HUES48 (cell line): ENCODE data around the gene EAF2.

Source experiments
- H3K27ac ChIP-seq: one replicate; pipeline ENCODE4 v1.7.0; 2013; ENCODE audit warnings: low read depth, low read length, inconsistent platforms
- H3K27me3 ChIP-seq: 2 replicates; pipeline ENCODE4 v1.6.1; 2013; ENCODE audit warnings: mild to moderate bottlenecking, low read length; ENCODE audit not compliant: control insufficient read depth, insufficient read depth
- H3K36me3 ChIP-seq: 2 replicates; pipeline ENCODE4 v1.6.1; 2013; ENCODE audit warnings: low read length; ENCODE audit not compliant: control insufficient read depth, insufficient read depth
- H3K4me1 ChIP-seq: 2 replicates; pipeline ENCODE4 v1.6.1; 2013; ENCODE audit warnings: mild to moderate bottlenecking, low read length; ENCODE audit not compliant: control insufficient read depth, insufficient read depth
- H3K4me3 ChIP-seq: 2 replicates; pipeline ENCODE4 v1.5.1; 2013; ENCODE audit warnings: mild to moderate bottlenecking, low read depth, low read length
- H3K9ac ChIP-seq: 2 replicates; pipeline ENCODE4 v1.6.1; 2013; ENCODE audit warnings: mild to moderate bottlenecking, low read depth, low read length, moderate library complexity
- H3K9me3 ChIP-seq: 2 replicates; pipeline ENCODE4 v1.6.1; 2013; ENCODE audit warnings: low read length; ENCODE audit not compliant: control insufficient read depth, insufficient read depth

EAF2 gene

DNA sequence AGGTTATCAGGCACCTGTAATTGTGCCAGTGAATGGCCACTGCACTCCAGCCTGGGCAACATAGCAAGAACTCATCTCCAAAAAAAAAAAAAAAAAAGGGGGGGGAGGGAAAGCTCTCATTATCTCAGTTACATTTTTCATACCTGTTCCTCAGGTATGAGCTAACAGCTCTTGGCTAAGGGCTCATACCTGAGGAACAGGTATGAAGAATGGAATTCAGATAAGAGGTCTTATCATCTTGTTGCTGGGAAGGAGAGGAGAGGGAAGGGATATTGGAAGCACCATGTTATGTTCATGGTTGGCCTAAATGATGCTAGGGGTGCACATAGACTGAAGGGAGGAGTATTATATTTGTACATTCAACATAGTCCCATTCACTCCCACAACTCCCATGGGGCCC is 61.8 kb downstream of the EAF2 start:
- Histone ChIP-seq H3K9me3 (no peaks in the 10 kb centered on the region), H3K27me3 (no peaks in the 10 kb centered on the region), H3K27ac (no peak overlapping the region), H3K9ac (no peak overlapping the region), H3K4me1 (peaks cover 30% of the 10 kb centered on the region), H3K36me3 (no peaks in the 10 kb centered on the region), H3K4me3 (no peak overlapping the region)

GRCh38 chr3:121897296-121897695 is 62.3 kb downstream of the EAF2 start:
- no peaks in the 10 kb centered on the region for H3K9me3 ChIP-seq
- no peak overlapping the region for H3K9ac ChIP-seq
- H3K4me1 ChIP-seq, result peaks cover 30% of the 10 kb centered on the region
- H3K27me3 ChIP-seq, result no peaks in the 10 kb centered on the region
- H3K27ac ChIP-seq, result no peak overlapping the region
- no peaks in the 10 kb centered on the region for H3K36me3 ChIP-seq
- H3K4me3 ChIP-seq, result no peak overlapping the region

- Histone ChIP-seq H3K27ac (no peak overlapping the region), H3K36me3 (no peaks in the 10 kb centered on the region), H3K9ac (no peak overlapping the region), H3K4me3 (no peak overlapping the region), H3K9me3 (peaks cover 2% of the 10 kb centered on the region), H3K27me3 (no peaks in the 10 kb centered on the region), H3K4me1 (peaks cover 11% of the 10 kb centered on the region; the same call in 1 of the 2 replicates)
These were observed 78.4 kb downstream of the EAF2 start for GRCh38 chr3:121913305-121913990.

- H3K27ac ChIP-seq, result no peak overlapping the region
- H3K9me3 ChIP-seq, result no peaks in the 10 kb centered on the region
- H3K4me3 ChIP-seq, result no peak overlapping the region
- no peak overlapping the region for H3K9ac ChIP-seq
- H3K27me3 ChIP-seq, result no peaks in the 10 kb centered on the region
- H3K4me1 ChIP-seq, result peaks cover 11% of the 10 kb centered on the region; the same call in 1 of the 2 replicates
- no peaks in the 10 kb centered on the region for H3K36me3 ChIP-seq
These were observed 79.3 kb downstream of the EAF2 start for GRCh38 chr3:121914081-121914998.

- Histone ChIP-seq H3K4me1 (peaks cover 11% of the 10 kb centered on the region; the same call in 1 of the 2 replicates), H3K9ac (no peak overlapping the region), H3K36me3 (no peaks in the 10 kb centered on the region), H3K27ac (no peak overlapping the region), H3K27me3 (no peaks in the 10 kb centered on the region), H3K4me3 (no peak overlapping the region), H3K9me3 (no peaks in the 10 kb centered on the region)
These were observed 81.2 kb downstream of the EAF2 start for GRCh38 chr3:121916189-121916588.

- peaks cover 10% of the 10 kb centered on the region; the same call in 1 of the 2 replicates for H3K4me1 ChIP-seq
- no peak overlapping the region for H3K4me3 ChIP-seq
- no peaks in the 10 kb centered on the region for H3K27me3 ChIP-seq
- H3K9ac ChIP-seq, result no peak overlapping the region
- no peaks in the 10 kb centered on the region for H3K9me3 ChIP-seq
- no peaks in the 10 kb centered on the region for H3K36me3 ChIP-seq
- H3K27ac ChIP-seq, result no peak overlapping the region
These were observed 83.9 kb downstream of the EAF2 start for GRCh38 chr3:121918779-121919483.

- Histone ChIP-seq H3K27ac (peak overlapping the region; percentile 53), H3K36me3 (no peaks in the 10 kb centered on the region), H3K4me3 (no peak overlapping the region), H3K9me3 (no peaks in the 10 kb centered on the region), H3K4me1 (0 out of 2 replicates have a peak, but pooled peaks cover 3% of the 10 kb centered on the region), H3K9ac (no peak overlapping the region), H3K27me3 (no peaks in the 10 kb centered on the region)
These were observed 89.7 kb downstream of the EAF2 start for GRCh38 chr3:121924734-121925133.

- H3K36me3 ChIP-seq, result no peaks in the 10 kb centered on the region
- no peak overlapping the region for H3K4me3 ChIP-seq
- H3K9ac ChIP-seq, result no peak overlapping the region
- no peaks in the 10 kb centered on the region for H3K9me3 ChIP-seq
- H3K27ac ChIP-seq, result no peak overlapping the region
- 0 out of 2 replicates have a peak, but pooled peaks cover 3% of the 10 kb centered on the region for H3K4me1 ChIP-seq
- no peaks in the 10 kb centered on the region for H3K27me3 ChIP-seq
These were observed 91.4 kb downstream of the EAF2 start for GRCh38 chr3:121926380-121926779.
